Right kidney (tissue), 1 donor: ENCODE data around the gene GPLD1.

Source experiments
- DNase-seq: peaks from one replicate; pipeline ENCODE4 v3.0.0-alpha.2; 2016

The GPLD1 gene

GRCh38 chr6:24382220-24382540, 107.2 kb downstream of the GPLD1 start:
- no peak for DNase-seq

GRCh38 chr6:24381476-24382219, 107.7 kb downstream of the GPLD1 start:
- no peak for DNase-seq

GRCh38 chr6:24378473-24379097, 110.8 kb downstream of the GPLD1 start:
- DNase-seq: no peak
